Gastroesophageal sphincter (tissue), 3 donors: ENCODE data around the gene ISG15.

Experiments
- CTCF ChIP-seq, 4 experiments: fragments of 200-600 bp in 2 of 4; fragments of 450-650 bp in 2 of 4; sonication (generic) in 1 of 4; IDR thresholded peaks; one replicate each; pipeline ENCODE4 v1.5.1; 2017 to 2019; ENCODE audit warnings: antibody characterized with exemption in 4 of 4, mild to moderate bottlenecking in 2 of 4, moderate library complexity in 2 of 4
- EP300 ChIP-seq: sonication (generic); formaldehyde crosslinking; IDR thresholded peaks from one replicate; pipeline ENCODE4 v1.6.1; 2017; ENCODE audit warnings: antibody characterized with exemption, mild to moderate bottlenecking
- POLR2A ChIP-seq, 2 donors: fragments of 450-650 bp; IDR thresholded peaks; one replicate each; pipeline ENCODE4 v1.6.1; 2017; ENCODE audit warnings: antibody characterized with exemption in 2 of 2, mild to moderate bottlenecking in 2 of 2, moderate library complexity in 1 of 2

GRCh38 chr1:1054971-1055370 lies 41.7 kb downstream of the ISG15 start:
- no peak for TF ChIP-seq POLR2A (IDR thresholded peaks at IDR 0.05)
- TF ChIP-seq CTCF (IDR thresholded peaks at IDR 0.05) = no peak
- TF ChIP-seq EP300 = no peak
